BLaER1 treated with 17β-estradiol and CSF1 and Interleukin-3, amounts not matched to agents 10 nM and 100 nM (cell line): ENCODE measurements around the gene FEM1A.
"Not testable (repeated sequence)": the region's sequence is repeated elsewhere in the genome, so short reads cannot be mapped to it uniquely, and the experiment has no call there.

Experiments
- H3K27ac ChIP-seq, 11 experiments: shearing (Covaris generic); formaldehyde crosslinking; 2 replicates each; pipeline ENCODE4 v1.8.1; 2022
- H3K27me3 ChIP-seq, 11 experiments: shearing (Covaris generic); formaldehyde crosslinking; 2 replicates each; pipeline ENCODE4 v1.8.1; 2022
- H3K36me3 ChIP-seq, 11 experiments: shearing (Covaris generic); formaldehyde crosslinking; 2 replicates each; pipeline ENCODE4 v1.8.1; 2022
- H3K4me1 ChIP-seq, 10 experiments: shearing (Covaris generic); formaldehyde crosslinking; 2 replicates each; pipeline ENCODE4 v1.8.1; 2022
- H3K4me2 ChIP-seq, 11 experiments: shearing (Covaris generic); formaldehyde crosslinking; 2 replicates each; pipeline ENCODE4 v1.8.1; 2022
- H3K4me3 ChIP-seq, 10 experiments: shearing (Covaris generic); formaldehyde crosslinking; 2 replicates each; pipeline ENCODE4 v1.8.1; 2022
- H3K9ac ChIP-seq, 11 experiments: shearing (Covaris generic); formaldehyde crosslinking; 2 replicates each; pipeline ENCODE4 v1.8.1; 2022
- H3K9me3 ChIP-seq, 11 experiments: shearing (Covaris generic); formaldehyde crosslinking; replicated peaks in 1 of 11; 2 replicates each; pipeline ENCODE4 v1.8.1; 2022
- H4K20me1 ChIP-seq, 11 experiments: shearing (Covaris generic); formaldehyde crosslinking; 2 replicates each; pipeline ENCODE4 v1.8.1; 2022
- Cebpa-rat ChIP-seq, 11 experiments: shearing (Covaris generic); IDR thresholded peaks; 2 replicates each; pipeline ENCODE4 v1.8.1; 2022

FEM1A gene

GRCh38 chr19:4814625-4815425 is 23.3 kb downstream of the FEM1A start:
- Histone ChIP-seq H3K4me1 (peaks cover 26 to 66% (median 55%) of the 10 kb centered on the region in 10 experiments), H3K9me3 (no peaks in the 10 kb centered on the region), H3K4me3 (peak overlapping the region in 7 of 10 experiments; percentile 32 to 58 (median 41); a peak in 6 of 20 replicates), H4K20me1 (peaks cover 0 to 32% (median 0%) of the 10 kb centered on the region in 11 experiments; a peak in 4 of 22 replicates), H3K27ac (peak overlapping the region in 1 of 11 experiments; percentile 26; a peak in 2 of 22 replicates), H3K27me3 (no peaks in the 10 kb centered on the region), H3K36me3 (peaks cover 24 to 40% (median 37%) of the 10 kb centered on the region in 11 experiments), H3K9ac (no peak overlapping the region; a peak in 1 of 22 replicates), H3K4me2 (peak overlapping the region; percentile 26 to 94 (median 68); a peak in 19 of 22 replicates)
- no peak for TF ChIP-seq Cebpa-rat (IDR thresholded peaks at IDR 0.05)

GRCh38 chr19:4815426-4816201 is 24.1 kb downstream of the FEM1A start:
- peak overlapping the region; percentile 26 to 94 (median 68) for H3K4me2 ChIP-seq
- H3K27ac ChIP-seq: peak overlapping the region; percentile 10 to 85 (median 79); a peak in 20 of 22 replicates
- peaks cover 0 to 40% (median 0%) of the 10 kb centered on the region in 11 experiments; a peak in 5 of 22 replicates for H4K20me1 ChIP-seq
- H3K27me3 ChIP-seq: no peaks in the 10 kb centered on the region
- no peak for TF ChIP-seq Cebpa-rat (IDR thresholded peaks at IDR 0.05)
- H3K36me3 ChIP-seq: peaks cover 24 to 48% (median 37%) of the 10 kb centered on the region in 11 experiments
- peak overlapping the region in 8 of 10 experiments; percentile 32 to 58 (median 43); a peak in 9 of 20 replicates for H3K4me3 ChIP-seq
- H3K9me3 ChIP-seq: no peaks in the 10 kb centered on the region
- peaks cover 19 to 58% (median 47%) of the 10 kb centered on the region in 10 experiments for H3K4me1 ChIP-seq
- H3K9ac ChIP-seq: peak overlapping the region in 8 of 11 experiments; percentile 17 to 60 (median 48); a peak in 12 of 22 replicates

DNA sequence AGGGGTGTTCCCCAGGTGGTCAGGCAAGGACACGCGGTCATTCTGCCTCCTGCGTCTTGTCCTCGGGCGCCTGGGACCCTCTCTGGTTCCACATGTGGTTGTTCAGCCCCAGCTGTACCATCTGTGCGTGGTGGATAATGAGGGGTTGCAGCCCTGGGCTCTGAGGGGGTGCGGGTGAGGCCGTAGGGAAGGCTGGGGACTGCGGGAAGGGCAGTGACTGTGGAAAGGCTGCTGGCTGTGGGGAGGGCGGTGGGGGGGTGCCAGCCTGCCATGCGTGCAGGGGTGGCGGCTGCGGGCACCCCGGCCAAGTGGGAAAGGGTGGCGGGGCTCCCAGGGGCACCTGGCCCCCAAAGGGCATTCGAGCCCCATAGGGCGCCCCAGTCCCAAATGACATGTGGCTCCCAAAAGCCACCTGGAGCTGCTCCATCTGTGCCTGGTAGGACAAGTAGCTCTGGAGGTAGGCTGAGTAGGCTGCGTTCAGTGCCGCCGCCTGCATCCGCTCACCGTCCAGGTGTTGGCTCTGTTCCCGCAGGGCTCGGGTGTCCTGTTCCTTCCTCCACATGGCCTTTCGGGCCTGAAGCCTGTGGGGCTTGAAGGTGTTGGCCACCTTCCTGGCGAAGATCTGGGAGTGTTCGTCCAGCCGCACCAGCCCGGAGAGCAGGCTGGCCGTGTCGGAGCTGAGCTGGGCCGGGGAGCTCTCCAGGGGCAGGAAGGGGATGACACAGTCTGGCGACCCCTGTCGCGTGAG is 24.8 kb downstream of the FEM1A start:
- H3K4me3 ChIP-seq: no peak overlapping the region
- H3K27me3 ChIP-seq: no peaks in the 10 kb centered on the region
- peaks cover 0 to 48% (median 0%) of the 10 kb centered on the region in 11 experiments; a peak in 5 of 22 replicates for H4K20me1 ChIP-seq
- peak overlapping the region; percentile 16 to 94 (median 54); a peak in 21 of 22 replicates for H3K4me2 ChIP-seq
- H3K27ac ChIP-seq: peak overlapping the region; percentile 10 to 85 (median 79); a peak in 20 of 22 replicates
- peaks cover 24 to 56% (median 37%) of the 10 kb centered on the region in 11 experiments for H3K36me3 ChIP-seq
- TF ChIP-seq Cebpa-rat (IDR thresholded peaks at IDR 0.05): no peak
- peak overlapping the region in 8 of 11 experiments; percentile 17 to 60 (median 48); a peak in 11 of 22 replicates for H3K9ac ChIP-seq
- H3K4me1 ChIP-seq: peaks cover 16 to 50% (median 39%) of the 10 kb centered on the region in 10 experiments
- H3K9me3 ChIP-seq: no peaks in the 10 kb centered on the region

- Histone ChIP-seq H4K20me1 (peaks cover 0 to 53% (median 0%) of the 10 kb centered on the region in 11 experiments; a peak in 5 of 22 replicates), H3K27ac (peak overlapping the region in 5 of 11 experiments; percentile 73 to 84 (median 82); a peak in 7 of 22 replicates), H3K4me2 (no peak overlapping the region), H3K9ac (no peak overlapping the region), H3K27me3 (no peaks in the 10 kb centered on the region), H3K36me3 (peaks cover 24 to 57% (median 37%) of the 10 kb centered on the region in 11 experiments), H3K9me3 (no peaks in the 10 kb centered on the region), H3K4me3 (no peak overlapping the region), H3K4me1 (peaks cover 15 to 45% (median 35%) of the 10 kb centered on the region in 10 experiments)
- no peak for TF ChIP-seq Cebpa-rat (IDR thresholded peaks at IDR 0.05)
Measured at GRCh38 chr19:4816950-4817278, 25.4 kb downstream of the FEM1A start.

DNA sequence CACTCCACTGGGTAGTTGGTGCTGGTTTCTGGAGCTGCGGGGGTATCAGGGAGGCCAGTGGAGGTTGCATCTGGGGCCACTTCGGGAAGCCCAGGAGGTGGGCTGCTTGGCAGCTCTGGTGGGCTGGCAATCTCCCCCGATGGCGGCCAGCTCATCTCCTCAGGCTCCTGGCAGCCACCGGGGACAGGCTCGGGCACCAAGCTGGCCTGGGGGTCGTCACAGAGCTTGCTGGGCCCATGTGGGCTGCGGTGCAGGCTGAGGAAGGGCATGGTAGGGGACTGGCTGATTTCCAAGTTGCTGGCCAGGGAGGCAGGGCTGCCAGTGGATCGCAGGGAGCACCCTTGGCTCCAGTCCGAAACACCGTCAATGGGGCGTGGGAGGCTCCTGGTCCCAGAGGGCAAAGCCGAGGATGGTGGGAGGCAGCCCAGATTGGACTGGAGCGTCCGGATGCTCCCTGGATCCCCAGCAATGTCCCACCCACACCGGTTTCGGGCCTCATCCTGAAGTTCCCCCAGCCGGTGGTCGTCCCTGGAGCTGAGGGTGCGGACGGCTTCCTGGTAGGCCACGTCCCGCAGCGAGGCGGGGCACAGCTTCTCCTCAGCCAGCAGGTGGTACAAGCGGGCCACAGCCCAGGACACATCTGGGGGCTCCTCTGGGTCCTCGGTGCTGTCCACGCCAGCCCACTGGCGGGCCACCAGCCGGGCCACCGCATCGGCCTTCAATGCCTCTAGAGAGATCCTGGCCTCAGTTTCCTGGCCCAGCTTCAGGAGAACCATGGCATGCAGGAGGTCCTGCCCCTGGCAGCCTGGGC is 26.1 kb downstream of the FEM1A start:
- Histone ChIP-seq H3K4me1 (peaks cover 12 to 38% (median 27%) of the 10 kb centered on the region in 10 experiments), H3K27ac (0 out of 22 replicates have a peak overlapping the region, but pooled peaks of 1 of the 11 experiments have one; percentile 13), H3K9ac (no peak overlapping the region), H3K4me2 (no peak overlapping the region), H3K27me3 (no peaks in the 10 kb centered on the region), H3K9me3 (no peaks in the 10 kb centered on the region), H3K4me3 (no peak overlapping the region), H4K20me1 (peaks cover 0 to 61% (median 0%) of the 10 kb centered on the region in 11 experiments; a peak in 5 of 22 replicates), H3K36me3 (peaks cover 29 to 65% (median 39%) of the 10 kb centered on the region in 11 experiments)
- TF ChIP-seq Cebpa-rat (IDR thresholded peaks at IDR 0.05): no peak

DNA sequence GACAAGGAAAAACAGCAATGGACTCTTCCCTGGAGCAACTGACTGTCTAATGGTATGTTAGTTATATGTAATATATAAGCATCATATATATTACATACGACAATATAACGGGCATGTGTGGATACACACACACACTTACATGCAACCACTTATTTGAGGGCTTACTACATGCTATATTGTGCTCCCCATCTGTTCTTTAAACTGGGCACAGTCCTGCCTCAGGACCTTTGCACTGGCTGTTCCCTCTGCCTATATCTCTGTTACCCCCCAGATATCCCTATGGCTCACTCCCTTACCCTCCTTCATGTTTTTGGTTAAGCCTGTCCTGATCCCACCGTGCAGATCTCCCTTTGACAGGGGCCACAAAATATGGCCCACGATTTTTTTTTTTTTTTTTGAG is 29.7 kb downstream of the FEM1A start:
- Histone ChIP-seq H3K9ac (no peak overlapping the region), H4K20me1 (peaks cover 0 to 97% (median 0%) of the 10 kb centered on the region in 11 experiments; a peak in 6 of 22 replicates), H3K9me3 (no peaks in the 10 kb centered on the region), H3K27ac (no peak overlapping the region), H3K36me3 (peaks cover 27 to 91% (median 49%) of the 10 kb centered on the region in 11 experiments), H3K4me1 (peaks cover under 1 to 10% (median 6%) of the 10 kb centered on the region in 10 experiments; a peak in 17 of 20 replicates), H3K4me2 (no peak overlapping the region), H3K27me3 (no peaks in the 10 kb centered on the region), H3K4me3 (no peak overlapping the region)
- TF ChIP-seq Cebpa-rat (IDR thresholded peaks at IDR 0.05): no peak

DNA sequence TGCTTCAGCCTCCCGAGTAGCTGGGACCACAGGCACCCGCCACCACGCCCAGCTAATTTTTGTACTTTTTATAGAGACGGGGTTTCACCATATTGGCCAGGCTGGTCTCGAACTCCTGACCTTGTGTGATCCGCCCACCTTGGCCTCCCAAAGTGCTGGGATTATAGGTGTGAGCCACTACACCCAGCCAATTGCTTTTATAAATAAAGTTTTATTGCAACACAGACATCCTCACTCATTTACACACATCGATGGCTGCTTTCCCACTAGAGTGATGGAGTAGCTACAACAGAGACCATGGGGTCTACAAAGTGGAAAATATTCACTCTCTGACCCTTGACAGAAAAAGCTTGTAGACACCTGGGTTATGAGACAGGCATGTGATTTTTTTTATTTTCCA is 30.8 kb downstream of the FEM1A start:
- H3K4me2 ChIP-seq, H3K27ac ChIP-seq, H3K9me3 ChIP-seq, H3K27me3 ChIP-seq, H3K4me1 ChIP-seq, H3K4me3 ChIP-seq, H3K9ac ChIP-seq: not testable (repeated sequence)
- H4K20me1 ChIP-seq: peaks cover 0 to 100% (median 0%) of the 10 kb centered on the region in 11 experiments; a peak in 6 of 22 replicates
- H3K36me3 ChIP-seq: peaks cover 16 to 86% (median 41%) of the 10 kb centered on the region in 11 experiments
